ENCODE results near the gene MNX1.

Gene MNX1

DNA sequence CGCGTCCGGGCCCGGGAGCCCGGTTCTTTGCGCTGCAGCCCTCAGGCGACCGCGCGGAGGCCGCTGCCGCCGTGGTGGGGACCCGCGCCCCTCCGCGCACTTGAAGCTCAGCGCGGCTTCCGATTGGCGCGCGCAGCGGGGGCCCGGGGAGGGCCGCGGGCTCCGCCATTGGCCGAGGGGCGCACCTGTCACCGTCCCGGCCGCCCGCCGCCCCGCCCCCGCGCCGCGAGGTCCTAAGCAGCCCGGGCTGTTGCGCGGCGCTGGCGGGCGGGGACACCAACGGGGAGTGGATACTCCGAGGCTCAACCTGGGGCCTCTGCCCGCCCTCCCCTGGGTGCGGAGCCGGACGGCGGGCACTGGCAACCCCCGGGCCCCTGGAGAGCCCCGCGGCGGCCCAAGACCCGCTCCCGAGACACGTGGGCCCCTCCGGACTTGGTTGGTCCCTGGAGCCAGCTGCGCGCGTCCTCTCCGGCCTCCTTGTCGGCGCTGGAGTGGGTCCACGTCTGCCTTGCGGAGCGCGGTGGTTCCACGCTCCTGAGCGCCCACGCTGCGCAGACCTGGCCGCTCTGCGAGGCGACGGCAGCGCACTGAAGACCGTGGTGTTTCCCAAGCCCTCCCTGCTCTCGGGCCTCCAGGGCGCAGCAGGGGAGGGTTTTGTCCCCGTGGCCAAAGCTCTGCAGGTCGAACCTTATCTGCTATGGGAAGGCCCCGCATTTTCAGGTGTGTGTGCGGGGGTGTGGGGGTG is at the start of gene MNX1:
Gene MNX1, minus strand, starts transcription at position 76 of the 745 bp plus-strand sequence. CDS start 313 bp downstream, outside the sequence.
- peak; percentile 28 for DNase-seq (ENCODE audit: low spot score)

DNA sequence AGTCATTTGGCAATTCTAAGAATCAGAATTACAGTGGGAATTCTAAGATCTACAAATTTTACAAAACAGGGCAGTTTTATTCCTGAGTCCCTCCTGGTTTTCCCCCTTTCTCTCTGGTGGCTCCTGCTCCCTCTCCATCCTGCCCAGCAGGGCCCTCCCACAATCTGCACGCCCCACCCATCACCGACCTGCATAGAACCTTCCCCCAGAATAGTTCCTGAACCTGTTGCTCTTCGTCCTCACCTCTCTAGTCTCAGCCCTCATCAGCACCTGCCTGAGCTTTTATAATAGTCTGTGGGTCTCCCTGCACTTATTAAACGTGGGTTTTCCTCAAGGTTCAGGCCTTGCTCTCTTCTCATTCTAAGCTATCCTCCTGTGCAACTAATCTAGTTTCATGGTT is 49.1 kb upstream of the MNX1 start:
- no peak for DNase-seq (ENCODE audit: low spot score)

DNA sequence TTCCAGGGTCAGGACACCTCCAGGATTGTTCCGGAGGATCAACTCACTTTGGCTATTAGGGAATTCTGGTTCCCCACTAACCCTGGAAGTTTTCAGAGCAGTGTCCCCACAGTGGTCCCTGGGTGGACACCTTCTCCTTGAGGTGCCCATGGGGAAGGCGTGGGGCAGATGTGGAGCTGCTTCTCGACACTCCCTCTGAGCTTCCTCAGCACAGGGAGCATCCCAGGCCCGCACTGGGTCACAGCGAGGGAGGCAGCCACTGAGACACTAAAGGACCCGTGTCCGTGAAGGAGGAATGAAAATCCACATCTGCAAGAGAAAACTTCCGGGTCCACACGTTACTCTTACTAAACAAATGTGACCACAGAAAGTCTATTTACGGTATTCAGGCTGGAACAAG is 48.2 kb upstream of the MNX1 start:
- DNase-seq (ENCODE audit: low spot score) = no peak

DNA sequence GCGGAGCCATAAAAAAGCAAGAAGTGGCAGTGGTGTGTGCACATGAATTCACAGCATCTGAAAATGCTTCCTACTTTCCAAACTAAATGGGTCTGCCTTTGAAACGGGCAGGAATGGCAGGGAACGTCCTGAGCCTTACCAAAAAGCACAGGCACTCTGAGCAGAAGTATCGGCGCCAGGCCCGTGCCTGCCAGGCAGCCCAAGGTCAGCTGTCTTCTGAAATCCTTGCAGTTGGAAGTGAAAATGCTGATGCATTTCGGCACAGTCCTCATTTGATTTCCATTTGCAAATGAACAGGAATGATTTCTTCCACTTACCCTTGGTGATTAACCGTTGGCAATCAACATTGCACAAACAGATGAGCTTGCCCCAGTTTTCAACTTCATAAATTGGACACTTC is 47.6 kb upstream of the MNX1 start:
- DNase-seq (ENCODE audit: low spot score) = no peak

DNA sequence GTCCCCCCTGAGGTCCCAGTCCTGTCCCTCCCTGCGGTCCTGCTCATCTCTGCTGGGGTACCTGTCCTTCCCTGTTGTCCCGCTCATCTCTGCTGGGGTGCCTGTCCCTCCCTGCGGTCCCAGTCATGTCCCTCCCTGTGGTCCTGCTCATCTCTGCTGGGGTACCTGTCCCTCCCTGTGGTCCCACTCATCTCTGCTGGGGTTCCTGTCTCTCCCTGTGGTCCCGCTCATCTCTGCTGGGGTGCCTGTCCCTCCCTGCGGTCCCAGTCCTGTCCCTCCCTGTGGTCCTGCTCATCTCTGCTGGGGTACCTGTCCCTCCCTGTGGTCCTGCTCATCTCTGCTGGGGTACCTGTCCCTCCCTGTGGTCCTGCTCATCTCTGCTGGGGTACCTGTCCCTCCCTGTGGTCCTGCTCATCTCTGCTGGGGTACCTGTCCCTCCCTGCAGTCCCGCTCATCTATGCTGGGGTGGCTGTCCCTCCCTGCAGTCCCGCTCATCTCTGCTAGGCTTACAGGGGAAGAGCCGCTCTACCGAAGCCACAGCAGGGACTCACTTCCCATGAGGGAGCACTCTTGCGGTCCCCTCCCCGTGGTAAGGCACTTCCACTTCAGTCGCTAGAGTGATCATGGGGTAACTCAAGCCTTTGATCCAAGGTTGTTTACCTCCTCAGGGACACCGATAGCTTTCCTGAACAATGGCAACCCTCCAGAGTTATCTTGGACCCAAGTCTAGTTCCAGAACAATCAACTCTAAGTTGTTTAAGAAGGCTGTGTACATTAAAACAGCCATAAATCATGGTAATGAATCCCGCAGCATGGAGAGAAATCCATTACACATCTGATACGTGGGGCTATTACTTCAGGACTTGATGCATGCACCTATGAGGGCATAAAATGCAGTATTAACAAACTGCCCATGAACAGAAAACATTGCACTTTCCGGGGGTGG is 46.8 kb upstream of the MNX1 start:
- no peak for DNase-seq (ENCODE audit: low spot score)

DNA sequence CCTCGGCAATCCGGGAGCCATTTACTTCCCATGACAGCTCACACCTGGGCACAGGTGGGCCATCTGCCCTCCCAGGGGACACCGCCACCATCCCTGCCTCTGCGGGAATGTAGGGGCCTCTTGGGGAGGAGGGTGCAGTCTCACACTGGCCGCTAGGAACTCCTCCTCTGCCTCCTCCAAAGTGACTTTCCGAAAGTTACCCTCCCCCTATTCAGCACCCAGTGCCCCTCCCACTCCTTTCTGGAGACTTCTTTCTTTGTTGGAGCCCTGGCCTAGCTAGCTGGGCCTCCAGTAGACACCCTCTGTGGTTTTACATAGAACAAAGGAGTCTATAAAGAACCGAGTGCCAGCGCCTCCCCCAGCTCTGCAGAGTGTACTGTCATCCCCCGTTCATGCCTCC is 45.8 kb upstream of the MNX1 start:
- no peak for DNase-seq (ENCODE audit: low spot score)

DNA sequence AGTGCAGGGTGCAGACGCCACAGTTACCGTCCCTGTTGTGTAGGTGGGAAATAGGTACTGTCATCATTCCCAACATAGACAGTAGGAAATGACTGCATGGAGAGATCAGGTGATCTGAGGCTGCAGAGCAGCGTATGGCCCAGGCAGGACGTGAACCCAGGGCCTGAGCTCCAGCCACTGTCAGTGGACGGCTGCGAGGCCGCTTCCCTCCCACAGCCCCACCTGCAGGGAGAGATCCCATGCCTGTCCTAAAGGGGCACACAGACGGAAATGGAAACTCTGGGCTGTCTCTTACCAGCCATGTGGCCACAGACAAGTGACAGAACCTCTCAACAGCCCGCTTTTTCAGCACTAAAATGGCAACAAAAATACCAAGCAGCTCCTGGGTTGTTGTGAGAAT is 44.5 kb upstream of the MNX1 start:
- DNase-seq (ENCODE audit: low spot score) = no peak

DNA sequence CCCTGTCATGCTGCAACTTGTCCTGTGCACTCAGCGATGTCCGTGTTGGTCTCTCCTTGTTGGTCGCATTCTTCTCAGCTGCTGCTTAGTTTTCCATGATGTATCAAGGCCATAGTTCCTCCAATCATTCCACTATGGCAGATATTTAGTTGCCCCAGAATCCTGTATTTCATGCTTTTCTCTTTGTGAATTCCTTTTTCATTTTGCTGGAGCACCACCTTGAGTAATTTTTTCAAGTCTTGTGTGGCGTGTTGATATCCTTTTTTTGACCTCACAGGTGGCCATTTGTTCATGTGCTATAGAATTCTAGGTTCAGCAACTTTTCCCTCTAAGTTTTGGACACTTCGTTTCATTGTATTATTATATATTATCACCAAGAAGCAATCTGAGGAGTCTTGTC is 42.7 kb upstream of the MNX1 start:
- DNase-seq (ENCODE audit: low spot score) = no peak

DNA sequence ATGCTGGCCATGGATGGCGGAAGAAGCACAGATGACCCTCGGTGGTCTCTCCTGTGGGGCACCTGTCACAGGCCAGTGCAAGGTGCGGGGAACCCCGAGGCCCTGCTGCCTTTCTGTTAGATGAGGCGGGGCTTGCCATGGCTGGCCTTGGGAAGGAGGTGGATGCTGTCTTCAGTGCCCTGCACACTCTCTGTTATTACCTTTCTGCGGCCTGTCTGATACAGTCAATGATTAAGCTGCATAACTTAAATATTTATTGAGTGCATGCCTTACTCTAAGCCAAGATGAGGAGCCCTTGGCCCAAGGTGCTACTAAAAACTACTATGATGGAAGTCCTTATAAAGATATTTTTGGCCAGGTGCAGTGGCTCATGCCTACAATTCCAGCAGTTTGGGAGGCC is 36.7 kb upstream of the MNX1 start:
- DNase-seq (ENCODE audit: low spot score) = no peak

DNA sequence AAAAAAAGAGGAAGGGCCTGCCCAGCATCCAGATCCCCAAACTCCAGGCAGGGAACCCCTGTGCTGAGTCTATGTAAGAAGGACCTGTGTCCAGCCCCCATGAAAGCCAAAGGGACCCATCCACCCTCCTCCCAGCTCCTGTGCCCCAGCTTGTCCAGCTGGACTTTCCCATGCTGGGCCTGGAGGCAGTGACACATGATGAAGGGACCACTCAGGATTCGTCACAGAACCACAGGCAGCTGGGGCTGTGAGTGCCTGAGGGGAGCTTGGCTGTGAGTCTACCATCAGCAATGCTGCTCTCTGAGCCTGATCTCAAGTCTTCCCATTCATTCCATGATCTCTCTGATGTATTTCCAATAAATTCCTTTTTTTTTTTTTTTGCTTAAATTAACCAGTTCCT is 36.2 kb upstream of the MNX1 start:
- DNase-seq (ENCODE audit: low spot score) = no peak

DNA sequence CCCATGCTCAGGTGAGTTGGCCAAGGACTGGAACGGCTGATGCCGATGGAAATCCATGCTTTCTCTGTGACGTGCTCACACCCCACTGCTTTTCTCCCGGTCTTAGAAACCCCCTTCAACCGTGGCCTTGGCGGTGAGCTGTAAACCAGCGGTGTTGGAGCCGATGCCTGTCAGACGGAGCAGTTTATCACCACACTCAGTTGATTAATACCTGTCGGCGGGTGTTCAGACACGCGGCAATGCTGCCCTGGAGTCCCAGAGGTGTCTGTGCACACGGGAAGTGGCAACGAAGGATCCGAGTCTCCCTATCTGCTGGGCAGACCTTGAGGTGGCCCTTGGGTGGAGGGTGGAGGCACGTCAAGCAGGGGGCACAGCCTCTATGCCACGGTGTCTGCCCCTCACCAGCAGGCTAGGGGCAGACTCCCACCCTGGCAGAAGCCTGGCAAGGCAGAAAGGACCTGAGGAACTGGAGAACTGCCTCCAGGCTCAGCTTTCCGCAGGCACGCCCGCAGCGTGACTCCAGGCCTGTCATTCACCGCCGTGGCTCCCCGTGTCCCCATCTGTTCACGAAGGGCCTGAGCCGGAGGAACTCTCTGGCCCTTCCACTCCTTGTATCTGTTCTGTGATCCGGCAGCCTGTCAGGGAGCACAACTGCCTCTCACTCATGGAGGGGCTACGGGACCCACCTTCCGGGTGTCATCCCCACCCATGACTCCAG is 34.6 kb upstream of the MNX1 start:
- no peak for DNase-seq (ENCODE audit: low spot score)

DNA sequence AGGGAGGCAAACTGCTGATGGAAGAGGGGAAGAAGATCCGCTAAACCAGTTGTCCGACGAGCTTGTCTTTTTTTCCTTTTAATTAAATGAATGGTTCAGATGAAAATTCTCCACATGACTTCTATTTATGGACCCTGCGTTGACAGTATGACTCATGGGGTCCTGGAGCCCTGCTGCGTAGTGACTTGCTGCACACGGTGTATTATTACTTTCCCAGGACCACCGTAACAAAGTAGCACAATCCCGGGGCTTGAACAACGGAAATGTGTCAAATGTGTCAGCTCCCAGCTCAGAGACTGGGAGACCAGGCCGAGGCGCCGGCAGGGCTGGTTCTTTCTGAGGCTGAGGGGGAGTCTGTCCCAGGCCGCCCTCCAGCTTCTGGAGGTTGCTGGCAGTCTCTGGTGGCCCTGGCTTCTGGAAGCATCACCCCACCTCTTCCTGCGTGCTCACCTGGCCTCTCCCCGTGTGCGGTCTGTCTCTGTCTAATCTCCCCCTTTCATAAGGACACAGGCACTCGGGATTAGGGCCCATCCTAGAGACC is 33.8 kb upstream of the MNX1 start:
- no peak for DNase-seq (ENCODE audit: low spot score)

DNA sequence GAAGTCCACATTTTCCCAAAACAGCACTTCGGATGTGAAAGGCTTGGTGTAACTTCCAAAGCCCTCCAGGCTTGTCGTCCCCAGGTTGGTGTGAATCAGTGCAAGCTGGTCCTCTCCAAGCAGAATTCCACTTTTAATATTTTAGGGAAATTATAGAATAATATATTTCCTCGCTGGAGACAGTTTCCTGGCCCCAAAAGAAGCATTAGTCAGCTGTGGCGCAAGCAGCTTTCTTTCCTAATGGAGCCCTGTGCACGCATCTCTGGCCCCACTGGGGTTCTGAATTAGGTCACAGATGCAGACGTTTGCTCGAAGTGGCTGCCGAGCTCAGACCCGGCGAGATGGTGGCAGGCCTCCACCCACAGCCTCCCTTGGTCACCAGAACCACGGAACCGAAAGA is 33.3 kb upstream of the MNX1 start:
- DNase-seq (ENCODE audit: low spot score) = no peak

DNA sequence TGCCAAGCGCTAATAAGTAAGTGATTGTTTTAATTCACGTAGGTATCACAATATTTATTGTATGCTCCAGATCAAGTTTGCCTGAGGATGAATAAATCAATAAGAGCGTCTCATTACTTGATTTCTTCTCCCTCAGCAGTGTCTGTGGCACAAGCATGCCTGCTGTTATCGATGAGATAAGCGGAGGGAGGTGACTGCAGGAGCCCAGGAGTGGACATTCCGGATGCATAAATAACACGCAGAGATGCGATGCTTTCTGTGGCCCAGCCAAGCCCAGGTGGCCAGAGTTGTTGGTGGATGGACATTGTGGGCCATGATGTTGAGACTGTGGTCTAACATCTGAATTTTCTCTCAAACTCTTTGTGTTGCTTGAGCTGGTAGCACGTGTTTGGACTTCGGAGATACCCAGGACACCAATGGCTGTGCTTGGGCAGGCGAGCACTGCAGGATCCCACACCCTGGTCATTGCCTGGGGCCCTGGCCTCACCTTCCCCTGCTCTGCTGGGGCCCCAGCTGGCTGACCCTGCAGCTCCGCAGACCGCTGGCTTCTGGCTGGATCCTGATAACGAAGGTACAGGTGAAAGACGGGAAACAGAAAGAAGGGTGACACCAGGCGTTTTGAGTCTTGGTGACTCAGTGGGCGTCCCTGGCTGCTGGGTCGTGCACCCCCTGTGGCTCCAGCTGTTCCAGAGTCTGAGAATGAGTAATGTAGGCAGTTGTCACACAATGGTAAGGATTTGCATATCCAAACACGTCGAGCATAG is 31.2 kb upstream of the MNX1 start:
- no peak for DNase-seq (ENCODE audit: low spot score)

DNA sequence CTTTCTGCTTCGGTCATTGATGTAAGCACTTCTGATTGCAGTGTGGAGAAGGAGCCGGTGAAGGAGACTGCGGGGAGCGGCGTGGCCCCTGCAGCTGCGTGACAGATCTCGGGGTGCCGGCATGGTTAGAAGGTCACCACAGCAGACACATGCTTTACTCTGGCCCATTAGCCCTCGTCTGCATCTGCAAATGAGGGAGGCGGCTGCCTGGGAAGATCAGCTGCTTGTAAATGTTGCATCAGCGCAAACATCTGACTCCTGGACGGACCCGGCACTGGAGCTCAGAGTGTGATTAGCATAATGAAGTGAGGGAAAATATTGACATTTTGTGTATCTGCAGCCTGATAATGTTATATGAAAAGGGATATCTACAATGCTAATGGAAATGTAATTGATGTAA is 30.5 kb upstream of the MNX1 start:
- DNase-seq (ENCODE audit: low spot score) = no peak

DNA sequence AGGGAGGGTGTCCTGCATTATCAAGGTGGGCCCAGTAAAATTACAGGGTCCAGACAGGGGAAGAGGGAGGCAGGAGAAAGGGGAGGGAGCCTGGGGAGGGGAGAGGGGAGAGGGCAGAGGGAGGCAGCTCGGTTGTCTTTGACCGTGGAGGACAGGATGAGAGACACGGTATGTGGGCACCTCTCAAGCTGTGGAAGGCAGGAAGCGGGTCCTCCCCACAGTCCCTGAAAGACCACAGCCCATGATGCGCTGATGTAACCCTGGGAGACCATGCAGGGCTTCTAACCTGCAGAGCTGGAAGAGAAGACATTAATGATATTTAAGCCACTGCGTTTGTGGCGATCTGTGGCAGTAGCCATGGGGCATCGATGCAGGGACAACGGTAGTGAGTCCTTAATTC is 27.2 kb upstream of the MNX1 start:
- DNase-seq (ENCODE audit: low spot score) = no peak

DNA sequence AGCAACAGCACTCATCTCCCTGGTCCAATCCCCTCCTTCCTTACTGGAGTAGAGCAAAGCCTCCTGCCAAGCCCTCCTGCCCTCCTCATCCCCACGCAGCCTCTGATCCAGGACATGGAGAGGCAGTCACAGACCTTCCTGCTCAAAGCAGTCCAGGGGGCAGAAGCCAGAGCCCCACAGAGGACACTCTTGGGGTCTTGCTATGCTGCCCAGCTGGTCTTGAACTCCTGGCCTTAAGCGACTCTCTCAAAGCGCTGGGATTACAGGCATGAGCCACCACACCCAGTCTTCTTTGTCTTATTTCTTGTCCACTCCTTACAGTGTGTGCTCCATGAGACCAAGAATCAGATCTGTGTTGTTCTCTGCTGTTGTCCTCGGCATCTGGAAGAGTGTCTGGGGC is 26.6 kb upstream of the MNX1 start:
- DNase-seq (ENCODE audit: low spot score) = no peak

DNA sequence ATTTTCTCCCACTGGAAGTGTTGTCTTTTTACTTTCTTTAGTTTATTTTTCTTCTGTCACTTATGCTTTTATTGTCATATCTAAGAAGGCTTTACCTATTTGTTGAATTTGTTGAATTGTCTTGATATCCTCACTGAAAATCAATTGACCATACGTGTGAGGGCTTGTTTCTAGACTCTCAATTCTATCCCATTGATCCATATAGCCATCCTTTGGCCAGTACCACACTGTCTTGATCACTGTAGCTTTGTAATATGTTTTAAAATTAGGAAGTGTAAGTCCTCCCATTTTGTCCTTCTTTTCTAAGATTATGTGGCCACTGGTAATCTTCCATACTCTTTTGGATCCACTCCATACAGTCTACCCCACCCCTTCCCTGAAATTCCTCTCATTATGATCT is 25.5 kb upstream of the MNX1 start:
- DNase-seq (ENCODE audit: low spot score) = no peak

DNA sequence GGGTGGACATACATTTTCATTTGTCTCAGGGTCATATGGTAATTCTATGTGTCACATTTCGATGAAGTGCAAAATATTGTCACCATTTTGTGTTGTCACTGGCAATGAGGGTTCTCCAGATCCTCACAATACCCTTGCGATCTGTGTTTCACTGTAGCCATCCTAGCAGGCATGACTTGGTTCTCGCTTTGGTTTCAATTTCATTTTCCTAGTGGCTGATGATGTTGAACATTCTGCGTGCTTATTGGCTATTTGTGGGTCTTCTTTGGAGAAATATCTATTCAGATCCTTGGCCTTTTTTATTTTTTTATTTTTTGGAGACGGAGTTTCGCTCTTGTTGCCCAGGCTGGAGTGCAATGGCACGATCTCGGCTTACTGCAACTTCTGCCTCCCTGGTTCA is 24.8 kb upstream of the MNX1 start:
- DNase-seq (ENCODE audit: low spot score) = no peak

DNA sequence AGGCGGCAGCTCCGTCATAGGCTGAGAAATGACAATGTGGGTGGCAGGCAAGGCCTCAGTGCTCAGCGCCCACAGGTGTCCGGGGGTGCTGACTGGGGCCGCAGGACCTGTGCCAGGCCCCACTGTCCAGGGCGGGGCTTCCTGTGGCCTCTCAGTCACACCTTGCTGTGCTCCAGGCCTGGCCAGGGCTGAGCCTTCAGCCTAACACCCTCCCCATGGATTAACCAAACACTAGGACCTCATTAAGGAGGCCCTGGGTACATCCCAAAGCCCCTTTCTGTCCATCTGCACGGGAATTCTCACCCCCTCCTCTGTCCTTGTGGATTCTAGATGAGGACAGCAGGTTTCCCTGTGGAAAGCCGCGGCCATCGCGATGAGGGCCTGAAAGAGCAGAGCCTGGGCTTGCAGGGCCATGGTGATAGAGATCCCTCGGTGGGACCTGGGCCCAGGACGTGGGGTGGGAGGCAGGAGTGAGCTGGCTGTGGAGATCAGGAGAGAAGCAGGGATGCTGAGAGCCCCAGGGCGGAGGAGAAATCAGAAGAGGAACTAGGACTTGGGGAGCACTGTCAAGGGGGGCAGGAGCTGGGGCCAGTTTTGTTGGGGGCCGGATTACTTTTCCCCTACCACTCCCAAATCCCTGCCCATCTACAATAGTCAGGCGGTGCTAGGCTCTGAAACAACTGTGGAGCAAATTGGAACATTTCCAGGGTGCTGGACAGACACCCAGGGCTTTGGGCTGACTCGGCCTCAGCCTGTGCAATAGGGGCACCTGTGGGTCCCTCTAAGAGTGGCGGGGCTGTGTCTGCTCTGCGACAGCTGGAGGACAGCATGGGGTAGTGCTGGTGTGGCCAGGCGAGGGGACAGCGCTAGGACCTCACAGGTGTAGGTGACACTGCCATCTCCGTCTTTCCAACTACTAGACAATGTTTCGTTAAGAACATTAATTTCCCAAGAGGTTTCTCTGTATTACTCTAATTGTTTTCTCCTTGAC is 23.3 kb upstream of the MNX1 start:
- no peak for DNase-seq (ENCODE audit: low spot score)

All from CD4-positive, alpha-beta T cell treated with Interleukin-2 at 100 ng/mL for 4 hours (primary cell).